Brain microvascular endothelial cell (primary cell): ENCODE data around the gene RANBP9.

Experiments used
- DNase-seq: peaks from one replicate; pipeline ENCODE4 v3.0.0-alpha.2; 2020
- H3K27ac ChIP-seq: fragments of 250-450 bp; sonication (Bioruptor Pico); 2 replicates; pipeline ENCODE4 v1.5.1; 2020; ENCODE audit warnings: mild to moderate bottlenecking, moderate library complexity
- H3K27me3 ChIP-seq: fragments of 250-450 bp; sonication (Bioruptor Pico); replicated peaks from 2 replicates; pipeline ENCODE4 v1.5.1; 2020; ENCODE audit warnings: mild to moderate bottlenecking
- H3K36me3 ChIP-seq: fragments of 250-450 bp; sonication (Bioruptor Pico); replicated peaks from 2 replicates; pipeline ENCODE4 v1.5.1; 2020; ENCODE audit warnings: mild to moderate bottlenecking
- H3K4me3 ChIP-seq: 2 replicates; pipeline ENCODE4 v1.5.1; 2011; ENCODE audit warnings: low read depth, mild to moderate bottlenecking, control low read depth, low read length, moderate library complexity
- CTCF ChIP-seq: IDR thresholded peaks from 2 replicates; pipeline ENCODE4 v1.5.1; 2011; ENCODE audit warnings: low read depth, mild to moderate bottlenecking, moderate library complexity, low read length, control low read depth, inconsistent platforms; ENCODE audit errors: missing control alignments
- in situ Hi-C: cut with HindIII; loops from 2 replicates; pipeline ENCODE4 v1.10.0; 2017; ENCODE audit warnings: low sequenced_read_pairs, low pct_ligation_motif_present

The RANBP9 gene

DNA sequence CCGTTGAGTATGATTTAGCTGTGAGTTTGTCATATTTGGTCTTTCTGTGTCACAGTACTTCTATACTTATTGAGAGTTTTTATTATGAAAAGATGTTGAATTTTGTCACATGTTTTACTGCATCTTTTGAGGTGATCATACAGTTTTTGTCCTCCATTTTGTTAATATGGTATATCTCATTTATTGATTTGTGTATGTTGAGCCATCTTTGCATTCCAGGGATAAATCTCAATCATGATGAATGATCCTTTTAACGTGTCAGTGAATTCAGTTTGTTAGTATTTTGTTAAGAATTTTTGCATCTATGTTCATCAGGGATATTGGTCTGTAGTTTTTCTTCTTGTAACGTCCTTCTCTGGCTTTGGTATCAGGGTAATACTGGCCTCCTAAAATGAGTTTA is 133.7 kb downstream of the RANBP9 start:
- H3K4me3 ChIP-seq = no peak overlapping the region
- H3K27ac ChIP-seq = no peak overlapping the region
- no peak for TF ChIP-seq CTCF
- in situ Hi-C loops = no loop called here
- H3K27me3 ChIP-seq = no peaks in the 10 kb centered on the region
- H3K36me3 ChIP-seq = no peaks in the 10 kb centered on the region
- no peak for DNase-seq

- Histone ChIP-seq H3K27ac (no peak overlapping the region), H3K36me3 (no peaks in the 10 kb centered on the region), H3K4me3 (no peak overlapping the region), H3K27me3 (no peaks in the 10 kb centered on the region)
- TF ChIP-seq CTCF = no peak
- DNase-seq = no peak
- in situ Hi-C loops = no loop called here
Measured at GRCh38 chr6:13576017-13576416, 135.6 kb downstream of the RANBP9 start.

DNA sequence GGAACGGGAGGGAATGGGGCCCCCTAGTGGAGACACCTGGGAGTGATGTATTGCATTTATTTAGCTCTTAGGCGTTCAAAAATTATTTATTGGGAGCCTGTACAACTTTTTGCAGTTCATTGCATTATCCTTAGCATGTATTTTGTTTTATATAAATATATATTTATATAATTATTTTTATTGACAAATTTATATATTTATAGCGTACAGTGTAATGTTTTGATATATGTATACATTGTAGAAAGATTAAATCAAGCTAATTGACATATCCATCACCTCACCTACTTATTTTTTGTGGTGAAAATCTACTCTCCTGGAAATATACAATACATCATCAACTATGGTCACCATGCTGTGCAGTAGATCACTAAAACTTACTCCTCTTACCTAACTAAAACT is 136.3 kb downstream of the RANBP9 start:
- peak overlapping the region; percentile 78 for H3K4me3 ChIP-seq
- H3K27ac ChIP-seq = no peak overlapping the region

GRCh38 chr6:13574571-13575376 is 136.9 kb downstream of the RANBP9 start, which contains the start of gene SIRT5:
Gene SIRT5 (plus strand): TSS chr6:13574601. CDS start chr6:13584111, 9,510 bp downstream.
- Histone ChIP-seq H3K36me3 (no peaks in the 10 kb centered on the region), H3K4me3 (peak within 1 kb of the TSS; percentile 78), H3K27ac (peak within 1 kb of the TSS; percentile 73), H3K27me3 (no peaks in the 10 kb centered on the region)
- peak; percentile 80 for DNase-seq
- TF ChIP-seq CTCF = no peak
- in situ Hi-C loops = no loop called here

More for the DNA sequence above, 136.3 kb downstream of the RANBP9 start:
- H3K36me3 ChIP-seq = no peaks in the 10 kb centered on the region
- H3K27me3 ChIP-seq = no peaks in the 10 kb centered on the region
- peak; percentile 81 for TF ChIP-seq CTCF
- in situ Hi-C loops = no loop called here
- DNase-seq = no peak

GRCh38 chr6:13574149-13574570 is 137.5 kb downstream of the RANBP9 start:
- in situ Hi-C loops = no loop called here
- TF ChIP-seq CTCF = peak; percentile 53
- Histone ChIP-seq H3K4me3 (peak overlapping the region; percentile 78), H3K27ac (peak overlapping the region; percentile 73), H3K36me3 (no peaks in the 10 kb centered on the region), H3K27me3 (no peaks in the 10 kb centered on the region)
- DNase-seq = peak; percentile 78

GRCh38 chr6:13573669-13574110 is 137.9 kb downstream of the RANBP9 start:
- H3K36me3 ChIP-seq = no peaks in the 10 kb centered on the region
- in situ Hi-C loops = no loop called here
- peak; percentile 33 for DNase-seq
- H3K4me3 ChIP-seq = peak overlapping the region; percentile 78
- peak overlapping the region; percentile 73 for H3K27ac ChIP-seq
- no peak for TF ChIP-seq CTCF
- no peaks in the 10 kb centered on the region for H3K27me3 ChIP-seq
